GM19351 (cell line): ENCODE results near the gene AGAP1.

Source experiments
- ATAC-seq: cut with Tn5 transposase; IDR thresholded peaks from one replicate; pipeline ENCODE4 v1.9.1; 2021; ENCODE audit warnings: mild to moderate bottlenecking, moderate library complexity; ENCODE audit not compliant: unreplicated experiment

Gene AGAP1

DNA sequence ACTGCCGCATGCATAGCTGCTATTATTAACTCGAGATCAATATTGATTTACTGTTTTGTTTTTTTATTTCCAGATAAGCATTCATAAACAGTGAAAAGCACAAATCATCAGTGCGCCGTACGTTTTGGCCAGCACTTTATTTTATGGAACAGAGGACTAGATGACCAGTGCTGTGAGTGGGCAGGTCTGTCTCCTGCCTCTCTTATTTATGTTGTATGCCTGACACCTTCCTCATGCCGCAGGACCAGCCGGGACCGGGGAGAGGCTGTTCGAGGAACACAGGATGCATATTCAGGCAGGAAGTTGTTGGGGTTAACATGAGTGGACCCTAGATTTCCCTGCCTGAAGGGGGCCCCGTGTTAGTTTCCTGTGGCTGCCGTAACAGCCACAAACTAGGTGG is 72.6 kb downstream of the AGAP1 start:
- no peak for ATAC-seq

- no peak for ATAC-seq
Measured at GRCh38 chr2:235566931-235567495, 73.2 kb downstream of the AGAP1 start.

GRCh38 chr2:235567842-235568241 is 74.0 kb downstream of the AGAP1 start:
- ATAC-seq: no peak

DNA sequence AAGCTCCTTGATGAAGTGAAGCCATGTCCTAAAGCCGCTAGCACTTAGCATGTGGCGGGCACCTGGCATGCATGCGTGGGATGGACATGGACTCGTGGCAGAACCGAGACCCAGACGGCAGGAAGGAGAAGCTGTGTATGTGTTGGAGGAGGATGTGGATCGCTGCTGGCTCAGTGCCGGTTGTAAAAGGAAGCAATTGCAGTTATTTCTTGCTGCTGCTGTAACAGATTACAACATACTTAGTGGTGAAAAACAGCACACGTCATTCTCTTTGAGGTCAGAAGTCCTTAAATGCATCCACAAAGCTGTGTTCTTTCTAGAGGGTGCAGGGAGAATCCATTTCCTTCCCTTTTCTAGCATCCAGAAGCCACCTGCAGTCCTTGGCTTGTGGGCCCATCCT is 74.6 kb downstream of the AGAP1 start:
- ATAC-seq: no peak

- no peak for ATAC-seq
Measured at GRCh38 chr2:235569837-235570236, 76.0 kb downstream of the AGAP1 start.

- no peak for ATAC-seq
Measured at GRCh38 chr2:235570256-235570655, 76.4 kb downstream of the AGAP1 start.

- peak; percentile 50 for ATAC-seq
Measured at GRCh38 chr2:235570966-235571692, 77.3 kb downstream of the AGAP1 start.

DNA sequence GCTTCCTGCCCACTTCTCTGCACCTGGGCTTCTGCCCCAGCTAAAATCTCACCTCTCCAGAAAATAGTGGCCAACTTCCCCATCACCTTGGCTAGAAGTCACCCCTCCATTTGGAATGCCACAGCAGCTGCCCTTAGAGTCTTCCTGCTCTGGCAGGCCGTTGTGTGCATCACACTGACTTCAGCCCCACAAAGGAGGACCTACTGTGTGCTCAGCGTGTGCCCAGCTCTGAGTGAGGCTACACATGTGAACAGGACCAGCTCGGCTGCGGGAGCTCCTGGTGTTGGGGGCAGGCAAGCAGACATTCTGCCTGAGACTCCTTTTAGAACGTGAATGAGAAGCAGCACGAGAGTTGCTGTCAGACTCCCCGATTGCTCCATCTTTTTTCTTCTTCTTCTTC is 78.7 kb downstream of the AGAP1 start:
- ATAC-seq: no peak

DNA sequence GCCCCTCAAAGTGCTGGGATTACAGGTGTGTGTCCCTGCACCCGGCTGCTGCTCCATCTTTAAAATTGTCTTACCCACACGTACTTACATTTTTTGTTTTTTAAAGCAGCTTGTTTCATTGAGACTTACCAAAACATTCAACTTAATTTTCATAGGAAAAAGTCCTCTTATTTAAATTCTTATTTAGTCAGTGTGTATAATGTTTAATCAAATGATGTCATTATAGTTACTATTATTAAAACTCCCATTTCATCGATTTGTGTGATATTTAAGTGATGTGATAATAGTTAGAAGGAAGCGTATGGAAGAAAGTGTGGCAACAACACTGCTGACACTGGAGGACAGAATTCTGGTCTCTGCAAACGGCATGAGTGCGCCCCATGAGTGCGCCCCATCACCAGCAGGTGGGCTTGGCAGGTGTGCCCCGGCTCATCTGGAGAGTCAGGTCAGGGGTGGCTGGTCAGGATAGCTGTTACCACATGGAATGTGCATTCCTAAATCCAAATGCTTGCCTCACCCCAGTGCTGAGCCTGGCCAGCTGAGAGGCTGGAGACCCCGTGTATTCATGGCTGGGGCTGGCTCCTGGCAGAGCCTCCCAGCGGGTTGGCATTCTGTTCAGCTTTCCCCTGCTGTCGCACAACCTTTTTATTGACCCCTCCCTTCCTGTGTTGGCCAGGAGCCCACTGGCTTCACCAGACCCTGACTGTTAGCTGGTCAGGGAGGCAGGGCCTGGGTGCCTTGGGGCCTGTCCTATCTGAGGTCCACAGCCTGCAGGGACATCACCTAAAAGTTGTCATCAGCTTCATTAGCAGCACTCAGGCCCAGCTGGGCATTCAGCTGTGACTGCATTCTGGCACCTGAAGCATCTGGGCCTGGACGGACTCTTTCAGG is 79.7 kb downstream of the AGAP1 start:
- ATAC-seq: no peak

DNA sequence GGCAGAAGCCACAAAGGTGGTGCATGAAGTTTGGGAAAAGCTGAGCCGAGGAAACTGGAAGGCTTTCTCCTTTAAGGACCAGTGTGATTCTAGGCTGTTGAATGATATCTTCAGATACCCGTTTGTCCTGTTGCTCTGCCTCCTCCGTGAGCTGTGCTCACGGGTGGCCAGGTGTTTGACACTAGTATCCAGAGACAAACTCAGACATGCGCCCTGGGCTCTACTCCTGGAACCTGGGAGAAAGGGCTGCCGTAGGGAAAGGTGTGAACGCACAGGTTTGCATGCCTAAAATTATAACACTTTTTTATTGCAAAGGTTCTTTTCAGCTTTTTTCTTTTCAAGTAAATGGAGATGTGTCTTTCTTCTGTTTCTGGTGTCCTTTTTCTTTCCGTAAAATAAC is 81.6 kb downstream of the AGAP1 start:
- no peak for ATAC-seq

DNA sequence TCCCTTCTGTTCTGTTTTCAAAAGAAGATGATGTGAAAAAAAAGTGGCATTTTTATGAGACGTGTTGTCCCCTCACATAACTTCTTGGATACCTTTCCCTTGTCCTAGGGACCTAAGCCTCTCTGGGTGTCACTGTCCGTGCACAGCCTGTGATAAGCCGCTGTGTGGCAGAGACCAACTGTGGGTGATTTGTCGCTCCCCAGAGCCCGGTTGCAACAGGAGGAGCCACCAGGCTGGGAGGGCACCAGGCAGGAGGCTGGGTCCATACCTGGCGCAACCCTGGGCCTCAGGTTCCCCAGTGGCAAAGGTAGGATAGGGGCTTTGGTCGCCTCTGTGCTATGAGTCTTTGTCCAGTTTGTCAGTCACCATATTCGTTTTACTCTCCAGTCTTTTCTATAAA is 82.1 kb downstream of the AGAP1 start:
- no peak for ATAC-seq

DNA sequence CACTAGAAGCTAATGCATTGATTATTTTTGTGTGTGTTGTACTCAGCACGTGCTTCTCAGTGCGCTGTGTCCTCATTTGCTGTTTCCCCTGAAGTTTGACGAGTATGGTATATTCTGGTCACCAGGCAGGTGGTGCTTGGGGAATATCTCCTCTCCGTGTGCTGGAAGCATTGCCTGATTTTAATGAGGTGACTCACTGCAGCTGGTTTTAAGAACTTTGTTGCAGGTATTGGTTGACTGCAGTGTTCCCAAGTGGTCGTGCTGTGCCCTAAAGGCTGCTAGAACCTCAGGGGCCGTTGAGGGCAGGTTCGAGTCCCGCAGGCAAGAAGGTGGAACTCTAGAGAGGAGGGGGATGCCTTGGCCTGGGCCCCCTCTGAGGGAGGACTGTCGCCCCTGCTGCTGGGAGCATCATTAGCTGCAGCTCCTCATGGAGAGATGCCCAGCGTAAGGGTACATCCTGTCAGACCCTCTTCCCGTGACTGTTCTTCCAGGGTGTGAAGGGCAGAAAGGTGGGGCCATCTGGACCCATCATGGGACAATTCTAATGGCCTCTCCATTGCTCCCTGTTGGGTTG is 82.6 kb downstream of the AGAP1 start:
- ATAC-seq: no peak

GRCh38 chr2:235577404-235578330 is 83.8 kb downstream of the AGAP1 start:
- no peak for ATAC-seq

GRCh38 chr2:235579128-235579527 is 85.3 kb downstream of the AGAP1 start:
- no peak for ATAC-seq

DNA sequence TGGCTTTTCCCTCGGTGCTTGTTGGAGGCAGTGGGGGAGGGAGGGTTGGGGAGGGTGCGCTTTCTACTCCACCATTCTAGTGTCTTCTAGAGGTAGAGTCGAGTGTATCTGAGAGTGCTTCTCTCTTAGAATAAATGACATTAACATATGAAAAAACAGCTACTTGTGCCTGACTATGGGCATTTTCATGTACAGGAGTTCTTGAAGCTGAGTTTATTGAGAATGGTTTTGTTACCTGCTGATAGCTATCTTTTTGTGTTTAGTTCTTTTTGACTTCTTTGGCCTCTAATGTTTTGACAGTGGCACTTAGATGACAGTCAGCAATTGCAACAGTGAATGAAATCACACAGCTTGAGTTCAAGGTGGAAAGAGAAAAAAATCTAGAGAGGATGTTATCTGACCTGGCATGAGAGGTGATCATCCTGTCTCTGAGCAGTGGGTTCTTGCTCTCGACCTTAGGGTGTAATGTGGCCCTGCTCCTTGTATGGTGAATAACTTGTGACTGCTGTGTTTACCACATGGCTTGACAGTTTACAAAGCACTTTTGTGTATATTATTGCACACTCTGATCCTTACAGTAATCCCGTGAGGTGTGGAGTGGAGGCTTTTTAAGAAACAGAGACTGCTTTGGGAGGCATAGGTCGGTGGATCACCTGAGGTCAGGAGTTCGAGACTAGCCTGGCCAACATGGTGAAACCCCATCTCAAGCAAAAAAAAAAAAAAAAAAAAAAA is 86.7 kb downstream of the AGAP1 start:
- no peak for ATAC-seq

- no peak for ATAC-seq
Measured at GRCh38 chr2:235582081-235582686, 88.3 kb downstream of the AGAP1 start.

GRCh38 chr2:235582729-235583128 is 88.9 kb downstream of the AGAP1 start:
- no peak for ATAC-seq

DNA sequence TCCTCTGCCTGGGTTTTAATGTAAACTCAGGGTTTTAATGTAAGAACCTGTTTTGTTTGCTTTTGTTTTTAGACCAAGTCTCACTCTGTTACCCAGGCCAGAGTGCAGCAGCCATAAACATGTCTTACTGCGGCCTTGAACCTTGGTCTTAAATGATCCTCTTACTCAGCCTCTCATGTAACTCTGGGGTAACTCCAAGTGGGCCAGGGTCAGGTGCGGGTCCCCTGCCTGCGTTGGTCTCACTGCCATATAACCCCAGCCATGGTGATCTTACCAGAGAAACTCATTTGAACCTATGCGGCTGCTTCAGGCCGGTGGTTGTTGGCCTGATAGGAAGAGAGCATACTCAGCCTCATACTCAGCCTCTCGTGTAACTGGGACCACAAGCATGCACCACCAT is 89.3 kb downstream of the AGAP1 start:
- ATAC-seq: no peak

- no peak for ATAC-seq
Measured at GRCh38 chr2:235583925-235584637, 90.2 kb downstream of the AGAP1 start.
